Measurements from ENCODE around the gene RYR2.
"Not testable (repeated sequence)": the region's sequence is repeated elsewhere in the genome, so short reads cannot be mapped to it uniquely, and the experiment has no call there.

Gene RYR2

DNA sequence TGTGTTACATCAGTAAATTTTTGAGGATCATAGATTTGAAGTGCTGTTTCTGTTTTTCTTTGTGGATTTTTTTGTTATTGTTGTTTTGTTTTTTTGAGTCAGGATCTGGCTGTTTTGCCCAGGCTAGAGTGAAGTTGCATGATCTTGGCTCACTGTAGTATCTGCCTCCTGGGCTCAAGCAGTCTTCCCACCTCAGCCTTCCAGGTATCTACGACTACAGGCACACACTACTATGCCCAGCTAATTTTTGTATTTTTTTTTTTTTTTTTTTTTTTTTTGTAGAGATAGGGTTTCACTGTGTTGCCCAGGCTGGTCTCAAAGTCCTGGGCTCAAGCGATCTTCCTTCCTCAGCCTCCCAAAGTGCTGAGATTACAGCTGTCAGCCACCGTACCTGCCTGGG is 236.0 kb downstream of the RYR2 start:
- DNase-seq = not testable (repeated sequence)

DNA sequence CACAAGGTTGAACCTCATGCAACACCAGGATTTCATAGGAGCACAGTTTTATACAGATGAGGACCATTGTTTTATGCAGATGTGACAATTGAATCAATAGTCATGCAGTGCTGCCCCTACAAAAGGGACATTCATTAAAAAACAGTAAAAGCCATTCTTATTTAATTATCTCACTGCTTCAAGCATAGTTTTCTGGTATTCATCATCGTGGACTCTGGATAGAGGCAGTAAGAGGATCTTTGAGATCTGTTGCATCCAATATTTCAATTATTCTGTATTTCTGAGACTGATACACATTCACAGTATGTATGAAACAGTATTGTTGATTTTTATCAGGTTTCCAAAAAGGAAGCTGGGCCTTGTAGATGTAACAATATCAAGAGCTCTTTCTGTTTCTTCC is 237.6 kb downstream of the RYR2 start:
- DNase-seq = no peak

DNA sequence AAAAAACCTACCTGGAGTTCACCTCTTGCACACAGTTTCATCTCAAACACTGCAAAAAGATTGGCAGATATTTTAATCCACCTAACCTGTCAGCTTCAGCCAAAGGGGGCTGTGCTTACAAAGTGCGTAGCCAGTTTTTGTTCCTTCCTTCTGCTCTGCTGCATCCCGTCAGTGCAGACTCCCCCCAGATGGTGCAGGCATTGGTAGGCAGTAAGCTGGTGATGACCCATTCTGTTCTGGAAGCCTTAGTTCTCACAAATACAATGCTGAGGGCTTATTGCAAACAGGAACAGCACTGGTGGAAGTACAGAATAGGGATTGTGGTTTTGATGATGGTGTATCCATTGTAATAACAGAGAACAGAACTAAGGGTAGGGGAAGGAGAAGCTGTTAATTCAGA is 239.5 kb downstream of the RYR2 start:
- DNase-seq = no peak

DNA sequence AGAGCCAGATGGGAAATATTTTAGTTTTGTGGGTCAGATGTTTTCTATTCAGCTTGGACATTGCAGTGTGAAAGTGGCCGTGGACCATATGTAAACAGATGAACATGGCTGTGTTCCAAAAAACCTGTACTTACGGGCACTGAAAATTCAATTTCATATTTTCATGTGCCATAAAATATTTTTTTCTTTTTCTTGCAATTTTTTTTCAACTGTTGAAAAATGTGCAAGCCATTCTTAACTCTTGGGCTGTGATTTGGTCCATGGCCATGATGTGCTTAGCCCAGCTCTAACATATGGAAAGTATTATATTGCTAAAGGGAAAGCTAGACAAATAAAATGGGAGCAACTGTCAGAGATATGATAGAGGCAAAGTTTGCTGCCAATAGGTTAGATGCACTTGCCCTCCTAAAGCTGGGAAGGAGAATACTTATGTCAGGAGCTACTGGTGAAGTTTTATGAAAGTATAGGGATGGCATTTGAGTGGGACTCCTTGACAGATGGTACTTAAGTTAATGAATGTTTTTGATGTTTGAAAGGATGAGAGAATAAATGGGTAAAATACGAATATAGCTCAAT is 240.3 kb downstream of the RYR2 start:
- no peak for DNase-seq

DNA sequence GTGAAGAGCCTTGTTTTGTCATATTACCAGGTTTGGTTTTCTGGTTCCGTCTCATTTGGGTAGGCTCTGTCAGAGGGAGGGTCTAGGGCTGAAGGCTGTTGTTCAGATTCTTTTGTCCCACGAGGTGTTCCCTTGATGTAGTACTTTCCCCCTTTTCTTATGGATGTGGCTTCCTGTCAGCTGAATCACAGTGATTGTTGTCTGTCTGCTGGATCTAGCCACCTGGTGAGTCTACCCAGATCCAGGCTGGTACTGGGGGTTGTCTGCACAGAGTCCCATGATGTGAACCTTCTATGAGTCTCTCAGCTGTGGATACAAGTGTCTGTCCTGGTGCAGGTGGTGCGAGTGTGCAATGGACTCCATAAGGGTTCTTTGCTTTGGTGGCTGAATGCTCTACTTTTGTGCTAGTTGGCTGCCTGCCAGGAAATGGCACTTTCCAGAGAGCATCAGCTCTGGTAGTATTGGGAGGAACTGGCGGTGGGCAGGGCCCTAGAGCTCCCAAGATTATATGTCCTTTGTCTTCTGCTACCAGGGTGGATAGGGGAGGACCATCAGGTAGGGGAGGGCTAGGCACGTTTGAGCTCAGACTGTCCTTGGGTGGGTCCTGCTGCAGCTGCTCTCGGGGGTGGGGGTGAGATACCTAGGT is 246.0 kb downstream of the RYR2 start:
- no peak for DNase-seq

DNA sequence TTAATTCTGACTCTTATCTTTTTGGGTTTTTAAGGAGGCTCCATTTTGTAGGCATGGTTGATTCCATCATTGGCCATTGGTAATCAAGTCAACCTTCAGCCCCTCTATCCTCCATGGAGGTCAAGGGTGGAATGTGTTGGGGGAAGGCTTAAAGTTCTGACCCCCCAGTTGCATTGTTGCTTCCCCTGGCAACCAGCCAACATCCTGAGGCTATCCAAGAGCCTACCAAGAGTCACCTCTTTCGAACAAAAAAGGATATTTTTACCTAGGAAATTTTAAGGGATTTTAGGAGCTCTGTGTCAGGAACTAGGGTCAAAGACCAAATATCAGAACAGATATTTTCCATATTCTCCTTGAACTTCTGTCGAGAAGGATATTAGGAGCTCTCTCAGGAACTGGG is 251.8 kb downstream of the RYR2 start:
- DNase-seq = no peak

DNA sequence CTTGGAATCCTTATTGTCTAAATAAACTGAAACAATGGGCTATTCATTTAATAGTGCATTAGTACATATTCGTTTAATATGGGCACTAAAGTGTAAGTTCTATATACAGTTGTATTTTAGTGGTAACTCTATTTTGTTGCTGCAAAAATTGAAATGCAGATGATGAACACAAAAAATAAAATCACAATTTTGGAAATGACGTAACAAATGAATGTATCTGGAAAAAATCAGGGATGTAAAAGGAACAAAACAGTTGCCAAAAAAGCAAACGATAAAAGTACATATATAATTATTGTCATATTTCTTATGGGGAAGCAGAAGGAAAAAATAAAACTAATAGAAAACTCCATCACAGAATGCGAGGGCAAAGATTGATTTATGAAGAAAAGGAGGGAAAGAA is 254.9 kb downstream of the RYR2 start:
- DNase-seq = no peak

DNA sequence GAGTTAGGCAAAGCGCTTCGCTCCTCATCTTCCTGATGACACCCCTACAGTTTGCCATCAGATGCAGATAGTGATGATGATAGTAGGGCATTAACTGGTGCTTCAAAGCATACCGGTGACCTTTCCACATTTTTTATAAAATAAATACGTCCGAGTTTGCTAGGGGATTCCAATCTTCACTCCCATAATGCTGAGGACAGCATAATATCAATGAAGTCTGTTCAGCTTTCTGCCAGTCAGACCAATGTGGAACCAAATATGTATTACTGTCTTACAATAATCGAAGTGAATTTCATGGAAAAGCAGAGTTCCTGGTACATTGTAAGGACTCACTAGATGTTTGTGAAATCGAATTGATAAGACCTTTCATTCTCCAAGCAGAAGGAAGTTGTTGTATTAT is 258.7 kb downstream of the RYR2 start:
- no peak for DNase-seq

DNA sequence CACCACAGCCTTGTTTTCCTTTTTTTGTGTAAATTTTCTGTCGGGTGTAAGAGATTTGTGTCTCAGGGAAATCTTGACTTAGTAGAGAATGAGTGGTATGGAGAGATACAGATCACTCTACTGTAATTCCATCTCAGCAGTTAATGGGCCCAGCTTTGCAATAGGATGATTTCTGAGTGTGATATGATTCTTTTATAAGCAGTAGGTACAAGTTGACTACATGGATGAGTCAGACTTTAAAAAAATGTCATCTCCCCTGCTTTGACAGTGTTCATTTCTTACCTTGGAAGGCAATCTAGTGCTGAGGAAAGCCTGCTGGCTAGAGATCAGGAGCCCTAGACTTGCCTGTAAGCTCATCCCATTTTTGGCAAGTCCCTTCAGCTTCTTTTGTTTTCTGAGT is 261.9 kb downstream of the RYR2 start:
- no peak for DNase-seq

DNA sequence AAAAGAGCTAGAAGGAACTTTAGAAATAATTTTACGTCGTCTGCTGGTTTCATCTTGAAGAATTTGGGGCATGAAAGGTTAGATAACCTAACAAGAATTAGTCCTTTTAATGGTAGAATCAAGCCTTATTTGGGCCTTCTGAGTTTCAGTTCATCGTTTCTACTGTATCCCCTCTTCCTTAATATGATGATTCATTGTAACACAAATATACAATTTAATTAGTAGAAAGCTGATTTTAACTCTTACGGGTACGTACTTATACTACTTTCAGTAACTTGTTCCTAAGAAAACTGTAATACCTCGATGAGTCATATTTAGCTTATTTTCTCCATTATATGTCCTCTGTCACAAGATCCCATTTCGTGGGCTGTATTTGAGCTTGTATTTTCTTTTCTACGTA is 264.7 kb downstream of the RYR2 start:
- DNase-seq = no peak

DNA sequence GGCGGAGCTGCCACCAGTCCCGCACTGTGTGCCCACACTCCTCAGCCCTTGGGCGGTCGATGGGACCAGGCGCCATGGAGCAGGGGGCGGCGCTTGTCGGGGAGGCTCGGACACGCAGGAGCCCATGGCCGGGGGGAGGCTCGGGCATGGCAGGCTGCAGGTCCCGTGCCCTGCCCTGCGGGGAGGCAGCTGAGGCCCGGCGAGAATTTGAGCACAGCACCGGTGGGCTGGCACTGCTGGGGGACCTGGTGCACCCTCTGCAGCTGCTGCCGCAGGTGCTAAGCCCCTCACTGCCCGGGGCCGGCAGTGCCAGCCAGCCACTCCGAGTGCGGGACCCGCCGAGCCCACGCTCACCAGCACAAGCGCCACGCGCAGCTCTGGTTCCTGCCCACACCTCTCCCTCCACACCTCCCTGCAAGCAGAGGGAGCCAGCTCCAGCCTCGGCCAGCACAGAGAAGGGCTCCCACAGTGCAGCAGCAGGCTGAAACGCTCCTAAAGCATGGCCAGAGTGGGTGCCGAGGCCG is 267.7 kb downstream of the RYR2 start:
- no peak for DNase-seq

DNA sequence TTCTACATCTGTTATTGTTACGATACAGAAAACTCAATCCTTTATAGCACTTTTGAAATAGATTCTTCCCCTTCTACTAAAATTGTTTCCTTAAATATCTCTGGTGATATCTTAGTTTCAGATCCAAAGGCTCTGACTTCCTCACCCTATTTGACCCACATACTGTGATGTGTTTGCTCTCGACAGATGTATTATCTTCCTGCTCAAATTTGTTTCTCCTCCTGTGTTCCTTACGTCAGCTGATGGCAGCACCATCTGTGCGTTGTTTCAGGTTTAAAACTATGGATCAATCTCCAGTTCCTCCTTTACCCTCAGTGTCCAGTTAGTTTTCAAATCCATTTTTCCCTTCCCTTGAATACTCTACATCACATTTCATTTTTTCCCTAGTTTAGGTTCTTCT is 274.4 kb downstream of the RYR2 start:
- no peak for DNase-seq

DNA sequence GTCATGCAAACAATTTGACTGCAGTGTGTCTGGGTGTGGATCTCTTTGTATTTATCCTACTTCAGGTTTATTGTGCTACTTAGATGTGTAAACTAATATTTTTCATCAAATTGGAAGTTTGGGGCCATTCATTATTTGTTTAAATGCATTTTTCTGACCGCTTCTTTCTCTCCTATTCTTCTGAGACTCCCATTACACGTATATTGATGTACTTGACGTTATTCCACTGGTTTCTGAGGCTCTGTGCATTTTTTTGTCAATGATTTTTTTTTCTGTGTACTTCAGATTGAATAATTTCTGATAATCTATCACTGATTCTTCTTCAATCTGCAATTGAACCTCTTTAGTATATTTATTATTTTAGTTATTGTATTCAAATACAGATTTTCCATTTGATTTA is 276.8 kb downstream of the RYR2 start:
- no peak for DNase-seq

DNA sequence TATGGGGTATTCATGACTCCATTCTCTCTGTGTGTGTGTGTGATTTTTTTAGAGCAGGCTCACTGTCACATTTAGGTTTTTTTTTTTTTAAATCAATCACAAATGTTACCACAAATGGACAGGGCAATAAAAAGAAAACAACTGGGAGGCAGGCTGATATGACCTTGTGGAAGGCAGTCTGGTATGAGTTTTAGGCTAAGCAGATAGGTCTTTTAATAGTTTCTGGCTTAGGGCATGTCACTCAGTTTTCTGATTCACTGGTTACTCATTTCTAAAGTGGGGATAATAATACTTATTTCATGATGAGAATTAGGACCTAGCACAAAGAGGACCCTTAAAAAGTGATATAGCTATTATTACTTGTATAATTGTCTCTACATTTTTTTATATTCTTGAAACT is 278.9 kb downstream of the RYR2 start:
- no peak for DNase-seq

DNA sequence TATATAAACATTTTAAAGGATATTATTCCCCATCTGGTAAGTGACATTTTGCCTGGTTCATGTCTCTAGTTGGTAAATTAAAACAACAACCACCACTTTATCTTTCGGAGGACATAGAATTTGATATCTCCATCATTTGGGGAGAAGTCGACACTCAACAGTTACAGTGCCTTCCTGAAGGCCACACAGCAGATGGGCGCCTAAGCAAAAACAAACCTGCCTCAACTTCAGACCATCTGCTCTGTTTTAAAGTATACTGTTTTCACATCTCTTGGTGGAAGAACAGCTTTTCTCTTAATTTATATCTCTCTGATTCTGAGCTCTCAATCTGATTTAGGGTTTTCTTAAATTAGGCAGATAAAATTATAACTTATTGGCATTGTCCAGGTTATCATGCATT is 282.2 kb downstream of the RYR2 start:
- DNase-seq = no peak

DNA sequence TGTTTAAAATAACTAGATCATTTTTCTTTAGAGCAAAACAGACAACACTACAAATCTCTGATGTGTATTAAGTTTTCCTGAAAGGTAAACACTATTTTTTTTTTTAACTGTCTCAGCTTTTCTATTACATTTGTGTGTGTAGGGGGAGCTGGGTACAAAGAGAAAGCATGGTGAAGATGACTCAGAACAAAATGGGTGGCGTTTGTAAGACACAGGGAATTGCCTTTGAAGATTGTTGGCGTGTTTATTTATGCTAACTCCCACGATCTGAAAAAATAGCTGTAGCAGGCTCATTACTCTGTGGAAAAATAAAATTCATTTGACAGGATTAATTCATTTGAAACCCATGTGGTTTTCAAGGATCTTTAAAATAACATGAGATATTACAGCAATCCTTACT is 285.1 kb downstream of the RYR2 start:
- DNase-seq = no peak

DNA sequence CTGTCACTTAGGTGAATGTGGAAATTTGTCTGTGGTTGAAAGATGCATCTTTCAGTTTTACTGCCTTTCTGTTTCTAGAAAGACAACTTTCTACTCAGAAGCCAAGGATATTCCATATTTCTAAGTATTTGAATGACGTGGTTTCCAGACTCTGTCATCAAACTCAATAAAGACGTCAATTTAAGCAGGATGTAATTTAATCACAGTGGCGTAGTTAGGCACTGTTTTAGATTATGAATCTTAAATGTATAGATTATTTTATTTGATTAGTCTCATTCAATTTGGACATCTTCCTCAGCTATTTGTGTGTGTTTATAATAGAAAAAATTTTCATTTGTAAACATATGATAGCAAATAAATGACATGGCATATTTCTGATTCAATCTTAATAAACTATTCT is 298.9 kb downstream of the RYR2 start:
- DNase-seq = no peak

DNA sequence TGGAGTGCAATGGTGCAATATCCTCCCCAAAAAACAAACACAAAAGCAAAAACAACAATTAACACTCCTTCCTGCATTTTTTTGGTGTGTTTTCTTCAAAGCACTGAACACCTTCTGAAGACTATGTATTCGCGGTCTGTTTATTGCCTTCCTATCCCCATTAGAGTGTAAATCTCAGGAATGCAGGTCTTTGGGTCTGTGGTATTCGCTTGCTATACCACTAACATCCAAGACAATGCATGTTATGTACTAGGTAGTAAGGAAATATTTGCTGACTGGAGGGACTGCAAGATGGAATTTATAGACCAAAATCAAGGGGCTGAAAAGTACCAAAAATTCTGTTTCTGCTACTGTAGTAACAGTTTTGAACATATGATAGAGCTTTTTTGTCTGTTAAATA is 299.4 kb downstream of the RYR2 start:
- no peak for DNase-seq

DNA sequence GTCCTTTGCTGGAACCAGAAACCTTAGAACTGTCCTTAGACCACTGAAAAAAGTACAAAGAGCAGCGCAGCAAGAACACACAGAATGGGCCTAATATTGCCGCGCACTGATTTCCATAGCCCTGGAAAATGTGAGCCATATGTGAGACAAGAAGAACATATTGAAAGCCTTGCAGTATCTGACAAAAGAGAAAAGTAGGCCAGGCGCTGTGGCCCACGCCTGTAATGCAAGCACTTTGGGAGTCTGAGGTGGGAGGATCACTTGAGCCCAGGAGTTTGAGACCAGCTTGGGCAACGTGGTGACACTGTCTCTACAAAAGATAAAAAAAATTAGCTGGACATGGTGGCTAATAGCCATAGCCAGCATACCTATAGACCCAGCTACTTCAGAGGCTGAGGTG is 300.7 kb downstream of the RYR2 start:
- no peak for DNase-seq

DNA sequence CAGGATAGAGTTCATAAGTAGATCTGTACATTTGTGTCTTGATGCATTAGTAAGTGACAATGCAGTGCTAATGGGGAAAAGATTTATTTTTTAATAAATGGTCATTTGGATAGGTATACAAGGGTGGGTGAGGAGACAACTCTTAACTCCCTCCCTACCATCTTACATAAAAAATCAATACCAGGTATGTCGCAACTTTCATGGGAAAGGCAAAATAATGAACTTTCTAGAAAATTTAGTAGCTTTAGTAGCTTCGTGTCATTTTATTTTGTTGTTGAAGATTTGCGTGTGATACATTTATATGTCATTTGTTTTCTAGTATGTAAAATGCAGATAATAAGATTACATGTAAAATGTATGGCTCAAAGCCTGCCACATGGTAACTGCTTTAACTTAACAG is 310.8 kb downstream of the RYR2 start:
- DNase-seq = no peak

DNA sequence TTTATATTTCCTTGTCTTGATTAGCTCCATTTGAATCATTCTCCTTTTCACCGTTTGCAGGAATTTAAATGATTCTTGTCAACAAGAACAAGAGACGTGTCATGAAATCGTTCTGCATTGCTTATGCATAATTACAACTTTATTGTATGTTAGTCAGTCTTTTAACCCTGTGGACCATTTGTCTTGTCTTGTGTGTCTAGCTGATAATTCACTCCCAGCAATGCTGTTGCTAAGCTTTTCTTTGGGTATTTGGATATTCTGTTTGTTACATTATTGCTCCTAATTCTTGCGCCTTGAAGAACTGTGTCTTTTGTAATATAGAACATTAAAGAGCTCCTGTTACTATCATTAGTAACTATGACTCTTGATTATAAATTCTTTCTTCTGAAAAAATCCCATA is 311.9 kb downstream of the RYR2 start:
- DNase-seq = no peak

DNA sequence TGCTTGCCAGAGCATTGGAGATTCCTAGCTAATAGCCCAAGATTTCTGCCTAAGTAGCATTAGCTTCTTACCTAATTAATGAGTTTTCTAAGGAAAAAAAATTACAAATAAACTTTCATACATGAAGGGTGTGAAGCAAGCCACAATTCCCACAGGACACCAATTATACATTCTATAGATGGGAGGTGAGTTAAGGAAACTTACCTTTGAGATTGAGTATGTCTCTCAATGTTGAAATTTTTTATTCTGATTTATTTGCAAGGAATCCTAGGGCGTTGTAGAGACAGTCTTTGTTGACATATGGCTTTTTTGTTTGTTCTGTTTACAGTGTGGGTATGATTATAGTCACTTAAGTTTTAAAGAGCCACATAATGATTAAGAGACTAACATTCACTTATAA is 313.0 kb downstream of the RYR2 start:
- no peak for DNase-seq

DNA sequence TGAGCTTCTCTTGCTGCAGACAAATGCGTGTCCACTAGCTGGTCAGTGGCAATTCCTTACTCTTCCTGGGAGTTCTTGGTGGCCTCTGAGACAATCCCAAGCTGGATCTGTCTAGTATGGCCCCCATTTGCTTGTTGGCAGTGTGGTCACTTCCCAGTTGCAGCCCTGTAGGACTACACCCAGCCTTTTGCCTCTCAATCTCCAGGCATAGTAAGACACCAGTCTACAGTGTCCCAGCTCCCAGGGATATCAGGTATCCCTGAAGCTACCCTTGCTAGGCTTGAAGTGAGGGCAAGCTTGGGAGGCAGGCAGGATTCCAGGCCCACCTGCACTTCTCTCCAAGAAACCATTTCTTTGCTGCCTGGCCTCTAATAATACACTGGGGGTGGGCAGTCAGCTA is 316.6 kb downstream of the RYR2 start:
- DNase-seq = no peak

DNA sequence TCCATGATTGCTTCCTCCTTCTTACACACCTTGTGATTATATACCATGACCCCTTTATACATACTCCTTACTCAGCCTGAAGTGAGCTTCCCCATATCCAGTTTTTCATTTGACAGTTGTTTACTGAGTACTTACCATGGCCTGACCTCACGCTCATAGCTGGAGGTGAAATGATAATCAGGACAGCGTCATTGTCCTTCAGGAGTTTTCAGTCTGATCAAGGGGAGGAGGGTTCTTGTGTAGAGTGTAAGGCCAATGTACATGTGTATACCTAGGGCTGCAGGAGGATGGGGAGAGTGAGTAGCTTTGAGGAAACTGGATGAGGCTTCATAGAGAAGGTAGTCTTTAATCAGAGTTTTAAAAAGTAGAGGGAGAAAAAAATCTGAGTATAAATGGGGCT is 325.8 kb downstream of the RYR2 start:
- no peak for DNase-seq

DNA sequence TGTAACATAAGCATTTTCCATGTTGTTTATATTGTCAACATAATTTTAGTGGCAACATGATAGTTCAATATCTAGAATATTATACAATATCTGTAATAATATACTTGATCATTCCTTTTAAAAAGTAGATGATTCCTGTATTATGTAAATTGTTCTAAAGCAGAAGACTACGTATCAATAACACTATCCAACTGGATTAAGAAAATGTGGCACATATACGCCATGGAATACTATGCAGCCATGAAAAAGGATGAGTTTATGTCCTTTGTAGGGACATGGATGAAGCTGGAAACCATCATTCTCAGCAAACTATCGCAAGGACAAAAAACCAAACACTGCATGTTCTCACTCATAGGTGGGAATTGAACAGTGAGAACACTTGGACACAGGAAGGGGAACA is 329.5 kb downstream of the RYR2 start:
- DNase-seq = not testable (repeated sequence)

All from SW 1271 (cell line).